ENCODE measurements around the gene PAK4. TPM values are rescaled to one million over a fixed set of nuclear protein-coding genes. Genes with fewer than 3 reads are reported as not detected.
"Not testable (repeated sequence)": the region's sequence is repeated elsewhere in the genome, so short reads cannot be mapped to it uniquely, and the experiment has no call there.

PAK4 gene
- total RNA-seq, 1 donor from 2014 or later = 19.4 TPM

GRCh38 chr19:39090881-39091280 lies 34.7 kb upstream of the PAK4 start:
- Histone ChIP-seq H3K4me3 (no peak overlapping the region), H3K27me3 (no peaks in the 10 kb centered on the region), H3K9me3 (no peaks in the 10 kb centered on the region), H3K36me3 (no peaks in the 10 kb centered on the region), H3K4me1 (no peaks in the 10 kb centered on the region), H3K27ac (no peak overlapping the region)
- intact Hi-C loops (cut with DNase I) = no loop called here
- TF ChIP-seq, protein P1, sequence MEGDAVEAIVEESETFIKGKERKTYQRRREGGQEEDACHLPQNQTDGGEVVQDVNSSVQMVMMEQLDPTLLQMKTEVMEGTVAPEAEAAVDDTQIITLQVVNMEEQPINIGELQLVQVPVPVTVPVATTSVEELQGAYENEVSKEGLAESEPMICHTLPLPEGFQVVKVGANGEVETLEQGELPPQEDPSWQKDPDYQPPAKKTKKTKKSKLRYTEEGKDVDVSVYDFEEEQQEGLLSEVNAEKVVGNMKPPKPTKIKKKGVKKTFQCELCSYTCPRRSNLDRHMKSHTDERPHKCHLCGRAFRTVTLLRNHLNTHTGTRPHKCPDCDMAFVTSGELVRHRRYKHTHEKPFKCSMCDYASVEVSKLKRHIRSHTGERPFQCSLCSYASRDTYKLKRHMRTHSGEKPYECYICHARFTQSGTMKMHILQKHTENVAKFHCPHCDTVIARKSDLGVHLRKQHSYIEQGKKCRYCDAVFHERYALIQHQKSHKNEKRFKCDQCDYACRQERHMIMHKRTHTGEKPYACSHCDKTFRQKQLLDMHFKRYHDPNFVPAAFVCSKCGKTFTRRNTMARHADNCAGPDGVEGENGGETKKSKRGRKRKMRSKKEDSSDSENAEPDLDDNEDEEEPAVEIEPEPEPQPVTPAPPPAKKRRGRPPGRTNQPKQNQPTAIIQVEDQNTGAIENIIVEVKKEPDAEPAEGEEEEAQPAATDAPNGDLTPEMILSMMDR (IDR thresholded peaks at IDR 0.05) = no peak
- TF ChIP-seq POLR2AphosphoS5 (IDR thresholded peaks at IDR 0.05; ENCODE audit: insufficient read depth in 1 of 2, low read depth in 1 of 2) (no peak), POLR2A (IDR thresholded peaks at IDR 0.05) (no peak)
- no peak for DNase-seq (ENCODE audit: extremely low spot score in 2 of 2)

GRCh38 chr19:39095799-39096540 lies 29.6 kb upstream of the PAK4 start:
- H3K27me3 ChIP-seq = not testable (repeated sequence)

GRCh38 chr19:39097299-39097698 lies 28.3 kb upstream of the PAK4 start:
- intact Hi-C loops (cut with DNase I) = no loop called here
- H3K27me3 ChIP-seq = peaks cover 2% of the 10 kb centered on the region

More at GRCh38 chr19:39095799-39096540, 29.6 kb upstream of the PAK4 start:
- H3K36me3 ChIP-seq; H3K9me3 ChIP-seq; intact Hi-C loops (cut with DNase I); H3K4me3 ChIP-seq; H3K27ac ChIP-seq; H3K4me1 ChIP-seq; DNase-seq (ENCODE audit: extremely low spot score in 2 of 2): not testable (repeated sequence)

DNA sequence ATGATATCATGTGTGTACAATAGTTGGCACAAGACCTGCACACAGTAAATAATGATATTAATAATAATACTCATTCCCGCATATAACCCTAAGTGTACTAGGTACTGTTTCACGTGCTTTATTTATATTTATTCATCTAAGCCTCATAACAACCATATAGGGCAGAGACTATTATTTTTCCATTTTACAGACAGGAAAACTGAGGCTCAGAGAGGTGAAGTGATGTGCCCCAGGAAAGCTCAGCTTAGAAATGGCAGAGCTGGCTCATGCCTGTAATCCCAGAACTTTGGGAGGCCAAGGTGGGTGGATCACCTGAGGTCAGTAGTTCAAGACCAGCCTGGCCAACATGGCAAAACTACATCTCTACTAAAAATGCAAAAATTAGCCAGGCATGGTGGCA lies 27.9 kb upstream of the PAK4 start:
- Histone ChIP-seq H3K4me1 (no peaks in the 10 kb centered on the region), H3K27ac (no peak overlapping the region), H3K9me3 (no peaks in the 10 kb centered on the region), H3K27me3 (peaks cover 2% of the 10 kb centered on the region), H3K4me3 (no peak overlapping the region), H3K36me3 (no peaks in the 10 kb centered on the region)
- intact Hi-C loops (cut with DNase I) = no loop called here
- TF ChIP-seq POLR2AphosphoS5 (IDR thresholded peaks at IDR 0.05; ENCODE audit: insufficient read depth in 1 of 2, low read depth in 1 of 2) (no peak), POLR2A (IDR thresholded peaks at IDR 0.05) (no peak)
- TF ChIP-seq, protein P1 (IDR thresholded peaks at IDR 0.05) = no peak
- DNase-seq (ENCODE audit: extremely low spot score in 2 of 2) = no peak

More at GRCh38 chr19:39097299-39097698, 28.3 kb upstream of the PAK4 start:
- TF ChIP-seq, protein P1 (IDR thresholded peaks at IDR 0.05) = no peak
- no peak for TF ChIP-seq POLR2A (IDR thresholded peaks at IDR 0.05)
- no peak for TF ChIP-seq POLR2AphosphoS5 (IDR thresholded peaks at IDR 0.05; ENCODE audit: insufficient read depth in 1 of 2, low read depth in 1 of 2)
- Histone ChIP-seq H3K4me1 (no peaks in the 10 kb centered on the region), H3K36me3 (no peaks in the 10 kb centered on the region), H3K27ac (no peak overlapping the region), H3K4me3 (no peak overlapping the region), H3K9me3 (no peaks in the 10 kb centered on the region)
- DNase-seq (ENCODE audit: extremely low spot score in 2 of 2) = no peak

DNA sequence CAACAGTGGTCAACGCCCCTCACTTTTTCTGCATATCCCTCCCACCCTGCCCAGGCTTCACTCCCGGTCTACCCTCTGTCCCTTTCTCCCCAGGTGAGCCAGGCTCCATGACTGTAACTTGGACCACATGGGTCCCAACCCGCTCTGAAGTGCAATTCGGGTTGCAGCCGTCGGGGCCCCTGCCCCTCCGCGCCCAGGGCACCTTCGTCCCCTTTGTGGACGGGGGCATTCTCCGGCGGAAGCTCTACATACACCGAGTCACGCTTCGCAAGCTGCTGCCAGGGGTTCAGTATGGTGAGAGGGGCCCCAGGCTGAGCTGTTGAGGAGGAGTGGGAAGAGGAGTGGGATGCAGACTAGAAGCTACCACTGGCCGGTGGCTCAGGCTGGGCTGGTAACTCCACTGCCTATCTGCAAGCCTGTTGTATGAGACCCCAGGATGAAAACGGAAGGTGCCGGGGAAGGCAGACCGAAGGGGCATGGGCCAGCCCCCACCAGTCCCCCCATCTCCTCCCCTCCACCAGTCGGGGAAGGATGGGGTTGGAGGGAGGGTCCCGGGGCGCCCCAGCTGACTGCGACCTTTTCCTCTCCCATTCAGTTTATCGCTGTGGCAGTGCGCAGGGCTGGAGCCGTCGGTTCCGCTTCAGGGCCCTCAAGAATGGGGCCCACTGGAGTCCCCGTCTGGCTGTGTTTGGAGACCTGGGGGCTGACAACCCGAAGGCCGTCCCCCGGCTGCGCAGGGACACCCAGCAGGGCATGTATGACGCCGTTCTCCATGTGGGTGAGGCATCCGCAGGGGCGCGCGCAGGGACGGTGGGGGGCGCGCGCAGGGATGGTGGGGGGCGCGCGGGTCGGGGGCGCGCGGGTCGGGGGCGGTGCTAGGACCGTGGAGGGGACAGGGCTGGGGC lies 27.0 kb upstream of the PAK4 start:
- Histone ChIP-seq H3K36me3 (no peaks in the 10 kb centered on the region), H3K9me3 (no peaks in the 10 kb centered on the region), H3K4me1 (no peaks in the 10 kb centered on the region), H3K27me3 (peaks cover 2% of the 10 kb centered on the region), H3K27ac (no peak overlapping the region), H3K4me3 (no peak overlapping the region)
- no peak for DNase-seq (ENCODE audit: extremely low spot score in 2 of 2)
- TF ChIP-seq POLR2A (IDR thresholded peaks at IDR 0.05) (no peak), POLR2AphosphoS5 (IDR thresholded peaks at IDR 0.05; ENCODE audit: insufficient read depth in 1 of 2, low read depth in 1 of 2) (no peak)
- TF ChIP-seq, protein P1 (IDR thresholded peaks at IDR 0.05) = no peak
- intact Hi-C loops (cut with DNase I) = no loop called here

Data from vagina (tissue), 2 donors.